CD4-positive, alpha-beta T cell treated with Interleukin-4 for 4 hours (primary cell): ENCODE results near the gene FAM229A.

ENCODE experiments used
- DNase-seq: peaks from one replicate; pipeline ENCODE4 v3.0.0-alpha.2; 2020

FAM229A gene

GRCh38 chr1:32321712-32322291 lies 40.5 kb downstream of the FAM229A start:
- peak; percentile 40 for DNase-seq

GRCh38 chr1:32318127-32318869 lies 44.0 kb downstream of the FAM229A start:
- no peak for DNase-seq

GRCh38 chr1:32316903-32317277 lies 45.4 kb downstream of the FAM229A start:
- no peak for DNase-seq

- no peak for DNase-seq
Observed at GRCh38 chr1:32311709-32312393, 50.4 kb downstream of the FAM229A start.
